Measurements from ENCODE around the gene LOC128125822.

Gene LOC128125822

GRCh38 chr6:63579937-63580703 lies 7.8 kb downstream of the LOC128125822 start:
- TF ChIP-seq POLR2A (IDR thresholded peaks at IDR 0.05) (no peak), CTCF (IDR thresholded peaks at IDR 0.05) (no peak)
- DNase-seq (no peak), ATAC-seq (no peak)
- Histone ChIP-seq H3K4me1 (peaks cover 38% of the 10 kb centered on the region), H3K36me3 (replicated peaks in 1 of 2; ENCODE audit: insufficient read depth in 1 of 2, low read depth in 2 of 2) (peaks cover 13 to 17% of the 10 kb centered on the region in 2 donors), H3K4me3 (no peak overlapping the region), H3K27ac (no peak overlapping the region), H3K9me3 (no peaks in the 10 kb centered on the region), H3K27me3 (no peaks in the 10 kb centered on the region)
- intact Hi-C loops (cut with DNase I) = loop anchor here (10.0 kb wide), 1 partner anchor 185 kb away; no protein-coding TSS in a partner anchor
- 91 to 96% methylated on average over 6 of the region's 6 CpGs for WGBS, 2 donors

- H3K36me3 ChIP-seq (replicated peaks in 1 of 2; ENCODE audit: insufficient read depth in 1 of 2, low read depth in 2 of 2) = peaks cover 13 to 17% of the 10 kb centered on the region in 2 donors
- intact Hi-C loops (cut with DNase I) = loop anchor here (10.0 kb wide), 1 partner anchor 184 kb away; no protein-coding TSS in a partner anchor
- WGBS, 2 donors = 49 to 62% methylated on average over 3 of the region's 3 CpGs
- no peak for DNase-seq
- H3K4me1 ChIP-seq = peaks cover 37% of the 10 kb centered on the region
- no peak for ATAC-seq
- no peak for TF ChIP-seq POLR2A (IDR thresholded peaks at IDR 0.05)
- TF ChIP-seq CTCF (IDR thresholded peaks at IDR 0.05) = no peak
- no peaks in the 10 kb centered on the region for H3K27me3 ChIP-seq
- H3K9me3 ChIP-seq = no peaks in the 10 kb centered on the region
- H3K27ac ChIP-seq = no peak overlapping the region
- H3K4me3 ChIP-seq = no peak overlapping the region
These were observed 8.4 kb downstream of the LOC128125822 start for GRCh38 chr6:63580704-63580961.

GRCh38 chr6:63581355-63582013 lies 9.2 kb downstream of the LOC128125822 start:
- Histone ChIP-seq H3K27ac (no peak overlapping the region), H3K27me3 (no peaks in the 10 kb centered on the region), H3K4me3 (no peak overlapping the region), H3K4me1 (peaks cover 33% of the 10 kb centered on the region), H3K9me3 (no peaks in the 10 kb centered on the region), H3K36me3 (replicated peaks in 1 of 2; ENCODE audit: insufficient read depth in 1 of 2, low read depth in 2 of 2) (peaks cover 13 to 17% of the 10 kb centered on the region in 2 donors)
- TF ChIP-seq CTCF (IDR thresholded peaks at IDR 0.05) (no peak), POLR2A (IDR thresholded peaks at IDR 0.05) (no peak)
- 85 to 86% methylated on average over 2 of the region's 2 CpGs for WGBS, 2 donors
- intact Hi-C loops (cut with DNase I) = loop anchor here (10.0 kb wide), 1 partner anchor 183 kb away; no protein-coding TSS in a partner anchor
- DNase-seq = no peak
- ATAC-seq = no peak

GRCh38 chr6:63582579-63583231 lies 10.4 kb downstream of the LOC128125822 start:
- no peaks in the 10 kb centered on the region for H3K27me3 ChIP-seq

More at GRCh38 chr6:63582579-63583231, 10.4 kb downstream of the LOC128125822 start:
- Histone ChIP-seq H3K36me3 (replicated peaks in 1 of 2; ENCODE audit: insufficient read depth in 1 of 2, low read depth in 2 of 2) (peaks cover 7 to 17% of the 10 kb centered on the region in 2 donors), H3K9me3 (no peaks in the 10 kb centered on the region), H3K4me1 (peaks cover 22% of the 10 kb centered on the region), H3K27ac (no peak overlapping the region), H3K4me3 (no peak overlapping the region)
- no peak for DNase-seq
- ATAC-seq = no peak
- intact Hi-C loops (cut with DNase I) = loop anchor here (10.0 kb wide), 1 partner anchor 182 kb away; no protein-coding TSS in a partner anchor
- 97% methylated on average over 4 of the region's 4 CpGs for WGBS, 2 donors
- TF ChIP-seq CTCF (IDR thresholded peaks at IDR 0.05) = no peak
- TF ChIP-seq POLR2A (IDR thresholded peaks at IDR 0.05) = no peak

Measured in body of pancreas (tissue), 4 donors.